HG03066 (cell line): Measurements from ENCODE around the gene AIFM3.
"Not testable (repeated sequence)": the region's sequence is repeated elsewhere in the genome, so short reads cannot be mapped to it uniquely, and the experiment has no call there.

Experiments
- ATAC-seq: cut with Tn5 transposase; IDR thresholded peaks from one replicate; pipeline ENCODE4 v1.9.1; 2021; ENCODE audit warnings: low read depth; ENCODE audit not compliant: unreplicated experiment

The AIFM3 gene

GRCh38 chr22:20957102-20957682, 9.9 kb upstream of the AIFM3 start:
- ATAC-seq, result no peak

- ATAC-seq, result no peak
Observed at GRCh38 chr22:20957683-20958431, 9.2 kb upstream of the AIFM3 start.

GRCh38 chr22:20959578-20960461, 7.2 kb upstream of the AIFM3 start:
- no peak for ATAC-seq

GRCh38 chr22:20960609-20961008, 6.4 kb upstream of the AIFM3 start:
- no peak for ATAC-seq

GRCh38 chr22:20962491-20962945, 4.5 kb upstream of the AIFM3 start:
- no peak for ATAC-seq

GRCh38 chr22:20963201-20964052, 3.6 kb upstream of the AIFM3 start:
- ATAC-seq, result no peak

- ATAC-seq, result no peak
Observed at GRCh38 chr22:20964090-20964798, 2.8 kb upstream of the AIFM3 start.

GRCh38 chr22:20964799-20965103, 2.3 kb upstream of the AIFM3 start:
- no peak for ATAC-seq

- ATAC-seq, result no peak
Observed at GRCh38 chr22:20965104-20965887, 1.8 kb upstream of the AIFM3 start.

- no peak for ATAC-seq
Observed at GRCh38 chr22:20965888-20966855, 883 bp upstream of the AIFM3 start.

- ATAC-seq, result no peak
Observed at GRCh38 chr22:20967697-20968211, 699 bp downstream of the AIFM3 start.

GRCh38 chr22:20968281-20968977, 1.4 kb downstream of the AIFM3 start:
- ATAC-seq, result no peak

- no peak for ATAC-seq
Observed at GRCh38 chr22:20970939-20971657, 4.0 kb downstream of the AIFM3 start.

GRCh38 chr22:20972014-20972694, 5.1 kb downstream of the AIFM3 start:
- ATAC-seq, result not testable (repeated sequence)

- ATAC-seq, result no peak
Observed at GRCh38 chr22:20972933-20973577, 6.0 kb downstream of the AIFM3 start.
